Activated CD4-positive, alpha-beta memory T cell treated with anti-CD3 and anti-CD28 coated beads for 36 hours (primary cell): ENCODE data around the gene RAMAC. TPM values are rescaled to one million over a fixed set of nuclear protein-coding genes. Genes with fewer than 3 reads are reported as not detected.
A peak's percentile ranks its signal among the peaks of the same experiment; 100 is the strongest.

Experiments used
- CTCF ChIA-PET: fragments of 350-600 bp; sonication (Branson Sonifier 250); formaldehyde crosslinking; loops from one replicate; lab custom pipeline; 2021; ENCODE audit warnings: antibody characterized with exemption, inconsistent platforms; lab: Charles Lee
- POLR2A ChIA-PET: fragments of 350-600 bp; sonication (Branson Sonifier 250); formaldehyde crosslinking; loops from one replicate; lab custom pipeline; 2021; ENCODE audit warnings: antibody characterized with exemption; lab: Charles Lee
- DNase-seq: peaks from one replicate; pipeline ENCODE4 v3.0.0-alpha.2; 2020
- H3K27ac Mint-ChIP-seq: one replicate; pipeline ENCODE4 v1.8.0; 2021; ENCODE audit warnings: mixed read lengths
- H3K27me3 Mint-ChIP-seq: one replicate; pipeline ENCODE4 v1.8.0; 2021; ENCODE audit warnings: mixed read lengths
- H3K36me3 Mint-ChIP-seq: one replicate; pipeline ENCODE4 v1.8.0; 2021; ENCODE audit warnings: mixed read lengths
- H3K4me1 Mint-ChIP-seq: one replicate; pipeline ENCODE4 v1.8.0; 2021; ENCODE audit warnings: low read depth, mixed read lengths
- H3K4me3 Mint-ChIP-seq: one replicate; pipeline ENCODE4 v1.8.0; 2021; ENCODE audit warnings: mild to moderate bottlenecking, mixed read lengths
- H3K9me3 Mint-ChIP-seq: one replicate; pipeline ENCODE4 v1.8.0; 2021; ENCODE audit warnings: mixed read lengths
- intact Hi-C: fragments of 100-400 bp; cut with micrococcal nuclease; formaldehyde crosslinking; loops from one replicate; pipeline ENCODE4 v1.15.1; 2023
- total RNA-seq, 2 experiments: library from RNA; stranded (reverse); gene quantifications; one replicate each; pipeline ENCODE4 v1.2.3, GENCODE V29; 2021

Gene RAMAC
- total RNA-seq, 2 experiments from 2014 or later: 19.0 to 20.2 TPM

- ChIA-PET POLR2A (no interaction called here), CTCF (interaction anchor here (0.5 to 1.5 kb wide), 3 partner anchors 15 to 359 kb away, joined by 3 to 4 read pairs (median 4); partner anchors contain the start of gene RAMAC)
- Mint-ChIP-seq H3K9me3 (no peaks in the 10 kb centered on the region), H3K27me3 (no peaks in the 10 kb centered on the region), H3K27ac (no peak overlapping the region), H3K4me3 (no peak overlapping the region), H3K36me3 (no peaks in the 10 kb centered on the region), H3K4me1 (peaks cover 5% of the 10 kb centered on the region)
- intact Hi-C loops: no loop called here
- no peak for DNase-seq
Measured at GRCh38 chr15:82970696-82971095, 15.3 kb upstream of the RAMAC start.

GRCh38 chr15:82971218-82971984 lies 14.6 kb upstream of the RAMAC start:
- no peak overlapping the region for H3K27ac Mint-ChIP-seq
- no peaks in the 10 kb centered on the region for H3K9me3 Mint-ChIP-seq
- ChIA-PET CTCF (interaction anchor here (1.1 to 1.5 kb wide), 2 partner anchors 15 to 122 kb away, joined by 4 read pairs; partner anchors contain the start of gene RAMAC), POLR2A (interaction anchor here (0.5 kb wide), 1 partner anchor 231 kb away, joined by 3 read pairs; no protein-coding TSS in a partner anchor)
- DNase-seq: no peak
- H3K4me3 Mint-ChIP-seq: no peak overlapping the region
- no peaks in the 10 kb centered on the region for H3K27me3 Mint-ChIP-seq
- no peaks in the 10 kb centered on the region for H3K36me3 Mint-ChIP-seq
- H3K4me1 Mint-ChIP-seq: peaks cover 3% of the 10 kb centered on the region
- intact Hi-C loops: no loop called here

GRCh38 chr15:82972990-82973389 lies 13.0 kb upstream of the RAMAC start:
- Mint-ChIP-seq H3K36me3 (no peaks in the 10 kb centered on the region), H3K4me3 (no peak overlapping the region), H3K4me1 (no peaks in the 10 kb centered on the region), H3K27ac (no peak overlapping the region), H3K27me3 (no peaks in the 10 kb centered on the region), H3K9me3 (no peaks in the 10 kb centered on the region)
- intact Hi-C loops: no loop called here
- no peak for DNase-seq
- CTCF ChIA-PET: no interaction called here
- POLR2A ChIA-PET: interaction anchor here (0.6 kb wide), 1 partner anchor 19 kb away, joined by 4 read pairs; no protein-coding TSS in a partner anchor

- POLR2A ChIA-PET: no interaction called here
- peaks cover 3% of the 10 kb centered on the region for H3K36me3 Mint-ChIP-seq
- no peaks in the 10 kb centered on the region for H3K27me3 Mint-ChIP-seq
- H3K9me3 Mint-ChIP-seq: no peaks in the 10 kb centered on the region
- DNase-seq: no peak
- intact Hi-C loops: no loop called here
- no peak overlapping the region for H3K4me3 Mint-ChIP-seq
- CTCF ChIA-PET: no interaction called here
- H3K4me1 Mint-ChIP-seq: peaks cover 4% of the 10 kb centered on the region
- H3K27ac Mint-ChIP-seq: no peak overlapping the region
Measured at GRCh38 chr15:82977076-82977475, 8.9 kb upstream of the RAMAC start.

GRCh38 chr15:82978438-82978837 lies 7.6 kb upstream of the RAMAC start:
- peaks cover 3% of the 10 kb centered on the region for H3K36me3 Mint-ChIP-seq
- CTCF ChIA-PET: no interaction called here
- H3K27ac Mint-ChIP-seq: no peak overlapping the region
- POLR2A ChIA-PET: no interaction called here
- peaks cover 4% of the 10 kb centered on the region for H3K4me1 Mint-ChIP-seq
- DNase-seq: no peak
- no peak overlapping the region for H3K4me3 Mint-ChIP-seq
- H3K27me3 Mint-ChIP-seq: no peaks in the 10 kb centered on the region
- intact Hi-C loops: no loop called here
- no peaks in the 10 kb centered on the region for H3K9me3 Mint-ChIP-seq

GRCh38 chr15:82979726-82980125 lies 6.3 kb upstream of the RAMAC start:
- POLR2A ChIA-PET: no interaction called here
- H3K9me3 Mint-ChIP-seq: no peaks in the 10 kb centered on the region
- no peaks in the 10 kb centered on the region for H3K27me3 Mint-ChIP-seq
- CTCF ChIA-PET: interaction anchor here (1.2 kb wide), 1 partner anchor 20 kb away, joined by 5 read pairs; no protein-coding TSS in a partner anchor
- no peak overlapping the region for H3K27ac Mint-ChIP-seq
- H3K4me3 Mint-ChIP-seq: no peak overlapping the region
- intact Hi-C loops: no loop called here
- H3K4me1 Mint-ChIP-seq: peaks cover 4% of the 10 kb centered on the region
- H3K36me3 Mint-ChIP-seq: peaks cover 3% of the 10 kb centered on the region
- no peak for DNase-seq

- Mint-ChIP-seq H3K4me3 (no peak overlapping the region), H3K27ac (no peak overlapping the region), H3K4me1 (peaks cover 11% of the 10 kb centered on the region), H3K9me3 (no peaks in the 10 kb centered on the region), H3K27me3 (no peaks in the 10 kb centered on the region), H3K36me3 (peaks cover 3% of the 10 kb centered on the region)
- intact Hi-C loops: no loop called here
- POLR2A ChIA-PET: no interaction called here
- CTCF ChIA-PET: no interaction called here
- no peak for DNase-seq
Measured at GRCh38 chr15:82980981-82981380, 5.0 kb upstream of the RAMAC start.

GRCh38 chr15:82986442-82986780 lies 401 bp downstream of the RAMAC start:
- H3K4me1 Mint-ChIP-seq: peaks cover 18% of the 10 kb centered on the region
- peak overlapping the region; percentile 98 for H3K4me3 Mint-ChIP-seq
- H3K36me3 Mint-ChIP-seq: peaks cover 19% of the 10 kb centered on the region
- ChIA-PET POLR2A (interaction anchor here (0.5 to 1.9 kb wide), 10 partner anchors 23 to 654 kb away, joined by 3 to 9 read pairs (median 4); partner anchors contain the start of genes BTBD1, RPS17 and WHAMM), CTCF (interaction anchor here (1.0 to 3.3 kb wide), 9 partner anchors 13 to 455 kb away, joined by 3 to 18 read pairs (median 4); partner anchors contain the start of gene C15orf40)
- no peaks in the 10 kb centered on the region for H3K27me3 Mint-ChIP-seq
- intact Hi-C loops: loop anchor here (1.0 to 5.0 kb wide), 5 partner anchors 25 to 446 kb away; partner anchors contain the start of genes C15orf40 and RPS17
- peak; percentile 43 for DNase-seq
- no peaks in the 10 kb centered on the region for H3K9me3 Mint-ChIP-seq
- peak overlapping the region; percentile 96 for H3K27ac Mint-ChIP-seq

- no peaks in the 10 kb centered on the region for H3K27me3 Mint-ChIP-seq
- no peak overlapping the region for H3K4me3 Mint-ChIP-seq
- DNase-seq: no peak
- H3K36me3 Mint-ChIP-seq: peaks cover 18% of the 10 kb centered on the region
- intact Hi-C loops: no loop called here
- ChIA-PET CTCF (no interaction called here), POLR2A (interaction anchor here (0.7 kb wide), 1 partner anchor 108 kb away, joined by 7 read pairs; no protein-coding TSS in a partner anchor)
- no peak overlapping the region for H3K27ac Mint-ChIP-seq
- peaks cover 2% of the 10 kb centered on the region for H3K4me1 Mint-ChIP-seq
- H3K9me3 Mint-ChIP-seq: no peaks in the 10 kb centered on the region
Measured at GRCh38 chr15:82992436-82992998, 6.5 kb downstream of the RAMAC start.

- intact Hi-C loops: no loop called here
- Mint-ChIP-seq H3K27ac (no peak overlapping the region), H3K4me3 (no peak overlapping the region), H3K9me3 (no peaks in the 10 kb centered on the region), H3K36me3 (peaks cover 15% of the 10 kb centered on the region), H3K4me1 (no peaks in the 10 kb centered on the region), H3K27me3 (no peaks in the 10 kb centered on the region)
- DNase-seq: no peak
- CTCF ChIA-PET: interaction anchor here (0.6 to 1.2 kb wide), 2 partner anchors 30 to 144 kb away, joined by 4 read pairs; no protein-coding TSS in a partner anchor
- POLR2A ChIA-PET: no interaction called here
Measured at GRCh38 chr15:82993144-82993543, 7.1 kb downstream of the RAMAC start.

GRCh38 chr15:82995076-82995475 lies 9.1 kb downstream of the RAMAC start:
- POLR2A ChIA-PET: interaction anchor here (0.6 kb wide), 1 partner anchor 10 kb away, joined by 3 read pairs; no protein-coding TSS in a partner anchor
- DNase-seq: no peak
- Mint-ChIP-seq H3K27ac (no peak overlapping the region), H3K9me3 (no peaks in the 10 kb centered on the region), H3K36me3 (peaks cover 7% of the 10 kb centered on the region), H3K4me1 (peaks cover 3% of the 10 kb centered on the region), H3K27me3 (no peaks in the 10 kb centered on the region), H3K4me3 (no peak overlapping the region)
- intact Hi-C loops: no loop called here
- CTCF ChIA-PET: no interaction called here

GRCh38 chr15:82995938-82996337 lies 9.9 kb downstream of the RAMAC start:
- ChIA-PET CTCF (interaction anchor here (1.3 to 1.4 kb wide), 2 partner anchors 15 to 465 kb away, joined by 3 to 5 read pairs; partner anchors contain the start of gene C15orf40), POLR2A (no interaction called here)
- peaks cover 4% of the 10 kb centered on the region for H3K36me3 Mint-ChIP-seq
- DNase-seq: no peak
- H3K27me3 Mint-ChIP-seq: no peaks in the 10 kb centered on the region
- H3K9me3 Mint-ChIP-seq: no peaks in the 10 kb centered on the region
- H3K27ac Mint-ChIP-seq: no peak overlapping the region
- H3K4me1 Mint-ChIP-seq: peaks cover 7% of the 10 kb centered on the region
- no peak overlapping the region for H3K4me3 Mint-ChIP-seq
- intact Hi-C loops: no loop called here
